Measurements from ENCODE around the gene FAM241A. TPM values are rescaled to one million over a fixed set of nuclear protein-coding genes. Genes with fewer than 3 reads are reported as not detected.
A peak's percentile ranks its signal among the peaks of the same experiment; 100 is the strongest.

Gene FAM241A
- total RNA-seq, 1 donor from 2014 or later = 5.0 TPM

DNA sequence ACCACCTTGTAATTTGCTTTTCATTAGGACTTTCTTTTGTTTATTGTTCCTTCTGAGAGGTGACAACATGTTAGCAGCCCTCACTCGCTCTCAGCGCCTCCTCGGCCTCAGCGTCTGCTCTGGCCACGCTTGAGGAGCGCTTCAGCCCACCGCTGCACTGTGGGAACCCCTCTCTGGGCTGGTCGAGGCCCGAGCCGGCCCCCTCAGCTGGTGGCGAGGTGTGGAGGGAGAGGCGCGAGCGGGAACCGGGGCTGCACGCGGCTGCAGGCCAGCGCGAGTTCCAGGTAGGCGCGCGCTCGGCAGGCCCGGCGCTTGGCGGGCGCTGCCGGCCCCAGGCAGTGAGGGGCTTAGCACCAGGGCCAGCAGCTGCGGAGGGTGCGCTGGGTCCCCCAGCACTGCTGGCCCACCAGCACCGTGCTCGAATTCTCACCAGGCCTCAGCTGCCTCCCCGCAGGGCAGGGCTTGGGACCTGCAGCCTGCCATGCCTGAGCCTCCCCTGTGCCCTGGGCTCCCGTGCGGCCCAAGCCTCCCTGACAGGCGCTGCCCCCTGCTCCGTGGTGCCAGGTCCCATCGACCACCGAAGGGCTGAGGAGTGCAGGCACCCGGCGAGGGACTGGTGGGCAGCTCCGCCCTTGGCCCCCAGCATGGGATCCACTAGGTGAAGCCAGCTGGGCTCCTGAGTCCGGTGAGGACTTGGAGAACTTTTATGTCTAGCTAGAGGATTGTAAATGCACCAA lies 77.1 kb downstream of the FAM241A start:
- ATAC-seq = no peak
- Histone ChIP-seq H3K27me3 (ENCODE audit: low read depth) (no peaks in the 10 kb centered on the region), H3K36me3 (no peaks in the 10 kb centered on the region), H3K4me3 (no peak overlapping the region), H3K27ac (no peak overlapping the region), H3K4me1 (no peaks in the 10 kb centered on the region), H3K9me3 (no peaks in the 10 kb centered on the region)
- TF ChIP-seq, protein P1, sequence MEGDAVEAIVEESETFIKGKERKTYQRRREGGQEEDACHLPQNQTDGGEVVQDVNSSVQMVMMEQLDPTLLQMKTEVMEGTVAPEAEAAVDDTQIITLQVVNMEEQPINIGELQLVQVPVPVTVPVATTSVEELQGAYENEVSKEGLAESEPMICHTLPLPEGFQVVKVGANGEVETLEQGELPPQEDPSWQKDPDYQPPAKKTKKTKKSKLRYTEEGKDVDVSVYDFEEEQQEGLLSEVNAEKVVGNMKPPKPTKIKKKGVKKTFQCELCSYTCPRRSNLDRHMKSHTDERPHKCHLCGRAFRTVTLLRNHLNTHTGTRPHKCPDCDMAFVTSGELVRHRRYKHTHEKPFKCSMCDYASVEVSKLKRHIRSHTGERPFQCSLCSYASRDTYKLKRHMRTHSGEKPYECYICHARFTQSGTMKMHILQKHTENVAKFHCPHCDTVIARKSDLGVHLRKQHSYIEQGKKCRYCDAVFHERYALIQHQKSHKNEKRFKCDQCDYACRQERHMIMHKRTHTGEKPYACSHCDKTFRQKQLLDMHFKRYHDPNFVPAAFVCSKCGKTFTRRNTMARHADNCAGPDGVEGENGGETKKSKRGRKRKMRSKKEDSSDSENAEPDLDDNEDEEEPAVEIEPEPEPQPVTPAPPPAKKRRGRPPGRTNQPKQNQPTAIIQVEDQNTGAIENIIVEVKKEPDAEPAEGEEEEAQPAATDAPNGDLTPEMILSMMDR (IDR thresholded peaks at IDR 0.05) = no peak
- intact Hi-C loops (cut with DNase I) = no loop called here
- no peak for DNase-seq

DNA sequence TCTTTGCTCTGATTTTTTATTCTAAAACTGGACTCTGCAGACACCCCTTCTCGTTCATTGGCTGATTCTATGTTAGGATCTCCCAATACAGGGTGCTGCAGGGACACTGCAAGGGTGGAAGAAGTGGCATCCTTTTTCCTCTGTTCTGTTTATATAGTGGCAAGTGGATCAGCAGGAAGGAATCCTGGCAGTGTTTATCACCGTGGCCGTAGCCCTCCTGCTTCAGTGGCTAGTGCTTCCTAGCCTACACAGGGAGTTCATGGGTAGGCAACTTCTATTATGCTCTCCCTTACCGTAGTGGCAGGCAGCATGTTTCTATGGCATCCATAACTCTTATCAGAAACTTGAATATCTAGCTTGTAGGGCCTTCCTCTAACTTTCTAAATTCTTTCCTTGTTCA lies 79.9 kb downstream of the FAM241A start:
- Histone ChIP-seq H3K27me3 (ENCODE audit: low read depth) (no peaks in the 10 kb centered on the region), H3K4me3 (no peak overlapping the region), H3K36me3 (no peaks in the 10 kb centered on the region), H3K27ac (no peak overlapping the region), H3K9me3 (no peaks in the 10 kb centered on the region), H3K4me1 (peaks cover under 1% of the 10 kb centered on the region)
- no peak for ATAC-seq
- TF ChIP-seq, protein P1 (IDR thresholded peaks at IDR 0.05) = no peak
- no peak for DNase-seq
- intact Hi-C loops (cut with DNase I) = no loop called here

DNA sequence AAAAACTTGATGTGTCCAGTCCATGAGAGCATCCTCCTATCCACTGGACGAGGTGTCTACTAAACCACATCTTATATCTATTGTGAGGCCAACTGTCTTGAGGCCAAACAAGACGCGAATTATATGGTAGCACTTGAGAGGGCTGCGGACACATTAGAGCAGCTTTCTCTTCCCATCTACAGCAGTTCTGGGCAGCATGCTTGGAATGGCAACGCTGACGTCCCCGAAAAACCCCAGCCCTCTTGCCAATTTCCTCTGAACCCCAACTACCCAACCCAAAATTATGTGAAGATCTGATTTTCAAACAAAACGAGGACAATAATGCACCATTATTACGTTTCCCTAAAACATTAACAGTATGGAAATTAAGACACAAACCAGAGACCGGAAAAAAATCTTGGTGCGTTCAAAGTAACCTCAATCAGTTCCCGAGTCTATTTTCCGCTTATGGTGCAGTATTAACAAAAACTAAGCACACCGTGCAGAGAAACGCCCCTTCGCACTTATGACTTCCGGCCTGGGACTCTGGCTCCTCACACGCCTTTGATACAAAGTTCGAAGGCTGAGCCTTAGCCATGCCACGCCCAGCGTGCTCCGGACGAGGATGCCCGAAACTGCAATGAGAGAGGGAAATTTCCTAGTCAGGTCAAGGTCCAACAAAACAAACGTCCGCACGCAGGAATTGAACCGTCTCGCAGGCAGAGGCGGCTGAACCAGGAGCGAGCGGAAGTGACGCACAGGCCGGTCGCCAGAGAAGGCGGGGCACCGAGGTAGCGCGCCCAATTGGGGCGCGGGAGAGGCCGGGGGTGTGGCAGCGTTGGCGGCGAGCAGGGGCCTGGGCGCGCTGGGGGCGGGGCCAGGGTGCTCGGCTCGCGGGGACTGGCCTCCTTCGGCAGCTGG lies 85.9 kb downstream of the FAM241A start:
- H3K4me3 ChIP-seq = peak overlapping the region; percentile 90
- peak overlapping the region; percentile 94 for H3K27ac ChIP-seq
- H3K4me1 ChIP-seq = peaks cover 26% of the 10 kb centered on the region
- no peaks in the 10 kb centered on the region for H3K9me3 ChIP-seq
- DNase-seq (peak; percentile 99), ATAC-seq (peak; percentile 99 to 100)
- intact Hi-C loops (cut with DNase I) = loop anchor here (5.0 kb wide), 1 partner anchor 129 kb away; no protein-coding TSS in a partner anchor
- H3K36me3 ChIP-seq = no peaks in the 10 kb centered on the region
- TF ChIP-seq, protein P1 (IDR thresholded peaks at IDR 0.05) = no peak
- no peaks in the 10 kb centered on the region for H3K27me3 ChIP-seq (ENCODE audit: low read depth)

DNA sequence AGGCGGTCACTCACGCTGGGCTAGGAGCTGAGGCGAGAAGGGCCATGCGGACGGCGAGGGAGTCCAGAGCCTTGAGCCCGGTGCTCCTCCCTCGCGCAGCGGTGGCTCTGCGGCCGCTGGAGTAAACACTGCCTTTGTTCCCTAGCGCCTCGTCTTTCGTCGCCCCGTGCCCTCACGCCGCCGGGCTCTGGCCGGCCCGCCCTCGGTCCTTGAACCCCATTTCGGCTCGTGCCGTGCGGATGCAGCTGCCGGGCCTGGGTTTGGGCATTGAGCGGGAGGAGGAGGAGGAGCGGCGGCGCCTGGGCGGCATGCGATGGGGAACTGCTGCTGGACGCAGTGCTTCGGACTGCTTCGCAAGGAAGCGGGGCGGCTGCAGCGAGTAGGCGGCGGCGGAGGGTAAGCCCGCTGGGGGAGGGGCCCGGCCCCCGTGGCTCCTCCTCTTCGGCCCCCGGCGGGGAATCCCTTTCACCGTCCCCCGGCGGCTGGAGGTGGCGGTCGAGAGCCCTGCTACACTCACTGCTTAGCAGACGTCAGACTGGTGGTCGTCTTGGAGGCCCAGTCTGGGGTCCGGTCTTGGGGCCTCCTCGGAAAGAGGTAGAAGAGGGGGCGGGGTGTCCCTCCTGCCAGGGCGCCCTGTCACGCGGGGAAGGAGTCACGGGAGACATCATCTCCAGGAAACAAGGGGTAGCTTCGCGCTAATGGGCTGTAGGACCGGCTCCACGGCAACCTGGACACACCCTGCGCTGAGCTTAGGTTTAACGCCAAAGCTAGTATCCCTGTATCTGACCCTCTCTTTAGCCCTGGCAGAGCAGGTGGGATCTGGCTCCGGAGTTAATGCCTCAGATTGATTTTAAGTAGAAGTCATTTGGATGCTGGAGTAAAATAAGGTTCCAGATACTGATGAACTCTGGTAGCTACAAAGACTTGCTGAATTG lies 86.8 kb downstream of the FAM241A start, which contains the start of gene AP1AR:
Gene AP1AR, plus strand, starts transcription at position 9 of the 935 bp plus-strand sequence. Its CDS starts 305 bp downstream, at position 314.
- intact Hi-C loops (cut with DNase I) = loop anchor here (5.0 kb wide), 1 partner anchor 130 kb away; no protein-coding TSS in a partner anchor
- Histone ChIP-seq H3K4me1 (peaks cover 26% of the 10 kb centered on the region), H3K9me3 (no peaks in the 10 kb centered on the region), H3K4me3 (peak within 1 kb of the TSS; percentile 90), H3K27ac (peak within 1 kb of the TSS; percentile 94), H3K36me3 (no peaks in the 10 kb centered on the region), H3K27me3 (ENCODE audit: low read depth) (no peaks in the 10 kb centered on the region)
- TF ChIP-seq, protein P1 (IDR thresholded peaks at IDR 0.05) = peak; percentile 46
- DNase-seq (peak; percentile 90), ATAC-seq (peak; percentile 89 to 91)
